GM19468 (cell line): Measurements from ENCODE around the gene LIG1.
"Not testable (repeated sequence)": the region's sequence is repeated elsewhere in the genome, so short reads cannot be mapped to it uniquely, and the experiment has no call there.

ENCODE experiments used
- ATAC-seq: cut with Tn5 transposase; IDR thresholded peaks from one replicate; pipeline ENCODE4 v1.9.1; 2021; ENCODE audit warnings: mild to moderate bottlenecking, moderate library complexity, moderate number of reproducible peaks; ENCODE audit not compliant: unreplicated experiment; ENCODE audit errors: extremely low read depth

Gene LIG1

GRCh38 chr19:48123907-48124651 lies 46.1 kb downstream of the LIG1 start:
- ATAC-seq: no peak

- no peak for ATAC-seq
These were observed 47.7 kb downstream of the LIG1 start for GRCh38 chr19:48122421-48122820.

GRCh38 chr19:48121909-48122371 lies 48.2 kb downstream of the LIG1 start:
- no peak for ATAC-seq

GRCh38 chr19:48121066-48121465 lies 49.1 kb downstream of the LIG1 start:
- ATAC-seq: no peak

GRCh38 chr19:48120505-48120904 lies 49.6 kb downstream of the LIG1 start:
- no peak for ATAC-seq

GRCh38 chr19:48118131-48118517 lies 52.0 kb downstream of the LIG1 start:
- ATAC-seq: no peak

GRCh38 chr19:48117515-48118130 lies 52.5 kb downstream of the LIG1 start:
- no peak for ATAC-seq

- ATAC-seq: no peak
These were observed 56.8 kb downstream of the LIG1 start for GRCh38 chr19:48113190-48113917.

GRCh38 chr19:48111280-48111679 lies 58.9 kb downstream of the LIG1 start:
- ATAC-seq: no peak

- no peak for ATAC-seq
These were observed 59.7 kb downstream of the LIG1 start, which contains the start of gene PLA2G4C for GRCh38 chr19:48110350-48110966. PLA2G4C (minus strand) TSS chr19:48110817; CDS start chr19:48106529, 4,288 bp downstream.

- no peak for ATAC-seq
These were observed 61.0 kb downstream of the LIG1 start for GRCh38 chr19:48108997-48109782.

GRCh38 chr19:48103922-48104321 lies 66.2 kb downstream of the LIG1 start:
- ATAC-seq: no peak

- no peak for ATAC-seq
These were observed 67.0 kb downstream of the LIG1 start for GRCh38 chr19:48102870-48103751.

- no peak for ATAC-seq
These were observed 74.5 kb downstream of the LIG1 start for GRCh38 chr19:48095612-48096175.

GRCh38 chr19:48094855-48095203 lies 75.3 kb downstream of the LIG1 start:
- no peak for ATAC-seq

GRCh38 chr19:48094129-48094854 lies 75.9 kb downstream of the LIG1 start:
- ATAC-seq: peak; percentile 46

- ATAC-seq: not testable (repeated sequence)
These were observed 78.9 kb downstream of the LIG1 start for GRCh38 chr19:48091111-48091718.
